ENCODE data around the gene DMAC2L.

- TF ChIP-seq CTCF (IDR thresholded peaks at IDR 0.05), result no peak
- no peak for TF ChIP-seq EP300 (IDR thresholded peaks at IDR 0.05)
- no peak for TF ChIP-seq POLR2AphosphoS5 (IDR thresholded peaks at IDR 0.05)
- no peak for TF ChIP-seq POLR2A (IDR thresholded peaks at IDR 0.05)
Measured at GRCh38 chr14:50348933-50349332, 36.8 kb downstream of the DMAC2L start.
